HG03520 (cell line): ENCODE results near the gene ATP11C.
"Not testable (repeated sequence)": the region's sequence is repeated elsewhere in the genome, so short reads cannot be mapped to it uniquely, and the experiment has no call there.

Experiments used
- ATAC-seq: cut with Tn5 transposase; IDR thresholded peaks from one replicate; pipeline ENCODE4 v1.9.1; 2021; ENCODE audit warnings: mild to moderate bottlenecking, moderate library complexity; ENCODE audit not compliant: unreplicated experiment

ATP11C gene

DNA sequence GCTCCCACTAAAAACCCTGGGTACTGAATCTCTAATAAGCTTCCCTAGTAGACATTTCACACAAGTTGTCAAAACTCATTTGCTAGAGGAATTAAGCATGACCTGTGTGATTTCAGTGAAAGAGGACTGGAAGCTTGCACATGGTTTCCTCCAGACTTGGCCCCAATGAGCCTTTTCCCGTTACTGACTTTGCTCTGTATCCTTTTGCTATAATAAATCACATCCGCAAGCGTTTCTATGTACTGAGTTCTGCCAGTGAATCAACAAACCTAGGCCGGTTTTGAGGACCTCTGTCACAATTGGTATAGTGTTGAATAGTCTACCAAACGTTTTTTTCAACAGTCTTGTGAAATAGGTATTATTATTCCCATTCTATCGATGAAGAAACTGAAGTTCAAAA, 8.2 kb downstream of the ATP11C start:
- ATAC-seq, result no peak

GRCh38 chrX:139924069-139924695, 8.7 kb downstream of the ATP11C start:
- ATAC-seq, result no peak

GRCh38 chrX:139921142-139921541, 11.7 kb downstream of the ATP11C start:
- not testable (repeated sequence) for ATAC-seq

GRCh38 chrX:139920316-139920715, 12.5 kb downstream of the ATP11C start:
- no peak for ATAC-seq

- ATAC-seq, result no peak
Measured at GRCh38 chrX:139914421-139914820, 18.4 kb downstream of the ATP11C start.

DNA sequence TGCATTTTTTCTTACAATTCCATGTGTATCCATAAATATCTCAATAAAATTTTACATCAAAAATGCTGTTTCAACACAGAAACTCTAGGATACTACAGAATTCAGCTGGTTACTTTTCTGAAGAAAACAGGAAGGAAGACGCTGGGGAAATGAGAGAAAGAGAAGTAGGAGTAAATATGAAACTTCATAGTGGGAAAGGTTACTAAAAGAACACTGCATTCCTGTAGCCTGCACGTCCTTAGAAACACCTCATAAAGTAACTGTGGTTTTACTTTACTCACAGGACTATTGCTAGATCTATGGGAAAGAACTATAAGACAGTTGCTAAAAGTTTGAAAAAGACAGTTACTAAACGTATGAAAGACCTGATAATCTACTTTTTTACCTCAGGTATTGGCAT, 23.1 kb downstream of the ATP11C start:
- ATAC-seq, result no peak

DNA sequence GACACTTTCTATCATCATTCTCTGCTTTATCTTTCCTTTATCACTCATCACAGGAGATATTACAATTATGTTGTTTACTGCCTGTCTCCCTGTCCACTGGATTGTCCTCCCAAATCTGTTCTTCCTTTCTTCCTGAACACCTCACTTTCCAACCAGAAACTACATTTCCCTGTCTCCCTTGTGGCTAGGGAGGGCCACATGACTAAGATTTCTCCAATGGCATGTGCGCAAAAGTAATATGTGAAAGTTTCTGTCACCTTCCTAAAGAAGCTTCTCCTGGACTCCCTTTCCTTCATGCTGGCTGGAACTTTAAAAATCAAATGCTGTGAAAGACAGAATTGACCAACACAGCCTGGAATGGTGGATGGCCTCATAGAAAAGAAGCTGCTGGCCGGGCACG, 25.8 kb downstream of the ATP11C start:
- ATAC-seq, result no peak

GRCh38 chrX:139905743-139906142, 27.1 kb downstream of the ATP11C start:
- ATAC-seq, result no peak

GRCh38 chrX:139905051-139905450, 27.8 kb downstream of the ATP11C start:
- ATAC-seq, result no peak

DNA sequence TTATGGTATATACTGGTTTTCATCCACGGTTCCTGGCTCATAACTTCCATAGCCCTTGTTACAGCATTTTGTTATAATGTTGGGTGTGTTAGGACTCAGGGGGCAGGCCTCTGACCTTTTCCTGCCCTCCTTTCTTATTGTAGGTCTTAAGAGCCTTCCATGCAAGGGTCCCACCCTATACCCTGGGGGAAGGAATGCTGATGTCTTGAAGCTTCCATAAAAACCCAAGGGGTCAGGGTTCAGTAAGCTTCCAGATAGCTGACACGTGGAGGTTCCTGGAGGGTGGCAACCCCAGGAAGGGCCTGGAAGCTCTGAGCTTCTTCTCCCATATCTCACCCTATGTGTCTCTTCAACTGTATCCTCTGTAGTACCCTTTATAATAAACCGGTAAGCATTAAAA, 29.6 kb downstream of the ATP11C start:
- no peak for ATAC-seq

- no peak for ATAC-seq
Measured at GRCh38 chrX:139902559-139902958, 30.3 kb downstream of the ATP11C start.

DNA sequence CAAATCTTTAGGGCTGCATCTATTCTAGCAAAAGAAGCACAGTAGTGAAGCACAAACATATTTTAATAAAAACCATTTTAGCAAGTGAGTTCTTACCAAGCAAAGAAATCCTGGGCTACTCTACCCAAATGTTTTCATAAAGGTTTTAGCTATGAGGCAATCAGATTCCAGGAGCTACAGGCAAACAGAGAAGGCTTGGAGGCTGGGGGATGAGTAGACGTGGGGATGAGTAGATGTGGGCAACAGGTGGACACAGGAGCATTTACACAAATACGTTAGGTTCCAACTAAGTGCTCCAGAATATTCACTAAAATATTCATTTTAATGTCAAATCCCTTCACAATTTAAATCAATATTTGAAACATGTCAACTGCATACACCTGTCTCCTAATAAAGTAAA, 34.5 kb downstream of the ATP11C start:
- no peak for ATAC-seq

- peak; percentile 78 for ATAC-seq
Measured at GRCh38 chrX:139892512-139892911, 40.3 kb downstream of the ATP11C start.

GRCh38 chrX:139890991-139891700, 41.7 kb downstream of the ATP11C start:
- no peak for ATAC-seq

- ATAC-seq, result no peak
Measured at GRCh38 chrX:139889760-139890159, 43.1 kb downstream of the ATP11C start.

- no peak for ATAC-seq
Measured at GRCh38 chrX:139883984-139884383, 48.9 kb downstream of the ATP11C start.

DNA sequence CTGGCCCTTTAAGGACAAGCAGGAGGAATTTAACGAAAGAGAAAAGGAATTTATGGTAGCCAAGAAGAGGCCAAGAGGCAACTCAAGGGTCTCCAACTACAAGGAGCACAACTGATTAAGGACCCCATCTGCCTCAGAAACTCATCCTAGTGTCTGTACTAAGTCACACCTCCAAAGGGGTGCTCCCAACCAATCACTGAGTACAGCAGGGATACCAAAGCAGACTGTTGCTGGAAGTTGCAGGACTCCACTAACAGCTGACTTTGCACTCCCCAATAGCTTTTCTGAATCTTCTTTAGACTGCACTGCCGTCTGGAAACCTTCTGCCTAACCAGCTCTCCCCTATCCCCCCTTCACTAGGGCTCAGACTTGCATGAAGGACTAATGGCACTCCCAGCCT, 50.6 kb downstream of the ATP11C start:
- no peak for ATAC-seq

DNA sequence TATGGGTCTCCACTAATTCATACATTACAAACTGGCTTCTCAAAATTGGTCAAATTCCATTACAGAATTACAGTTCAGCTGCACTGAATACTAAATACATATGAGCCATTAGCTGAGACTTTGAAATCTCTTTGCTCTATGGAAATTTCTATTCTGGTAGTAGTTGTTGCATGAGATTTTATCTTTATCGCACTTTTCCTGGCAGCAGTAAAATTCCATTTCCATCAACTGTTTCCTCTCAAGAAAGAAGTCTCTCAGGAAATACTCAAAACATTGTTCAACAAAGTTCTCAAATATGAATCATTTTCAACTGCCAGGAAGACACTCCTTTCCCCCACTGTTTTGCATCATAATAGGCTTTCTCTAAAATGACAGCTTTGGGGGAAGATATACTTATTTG, 51.3 kb downstream of the ATP11C start:
- no peak for ATAC-seq

- ATAC-seq, result no peak
Measured at GRCh38 chrX:139881130-139881529, 51.7 kb downstream of the ATP11C start.

DNA sequence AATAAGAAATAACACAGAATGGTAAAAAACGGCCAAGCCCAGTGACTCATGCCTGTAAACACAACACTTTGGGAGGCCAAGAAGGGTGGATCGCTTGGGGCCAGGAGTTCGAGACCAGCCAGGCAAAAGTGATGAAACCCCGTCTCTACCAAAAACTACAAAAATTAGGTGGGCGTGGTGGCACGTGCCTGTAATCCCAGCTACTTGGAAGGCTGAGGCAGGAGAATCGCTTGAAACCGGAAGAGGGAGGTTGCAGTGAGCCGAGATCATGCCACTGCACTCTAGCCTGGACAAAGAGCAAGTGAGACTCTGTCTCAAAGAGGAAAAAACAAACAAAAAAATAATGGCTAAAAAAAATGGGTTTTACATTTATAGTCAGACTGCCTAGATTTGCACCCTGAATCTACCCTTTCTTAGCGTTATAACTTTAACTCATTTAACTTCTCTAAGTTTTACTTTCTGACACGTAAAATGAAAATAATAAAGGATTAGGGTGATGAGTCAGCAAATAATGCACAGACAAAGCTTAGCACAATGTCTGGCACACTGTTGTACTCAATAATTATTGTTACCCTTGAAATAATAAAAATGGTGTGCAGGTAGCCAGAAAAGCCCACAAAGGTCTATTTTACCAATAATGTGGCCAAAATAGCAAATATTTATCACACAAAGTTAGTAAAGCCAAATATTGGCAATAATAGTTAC, 55.0 kb downstream of the ATP11C start:
- no peak for ATAC-seq

GRCh38 chrX:139875841-139876240, 57.0 kb downstream of the ATP11C start:
- no peak for ATAC-seq

- ATAC-seq, result no peak
Measured at GRCh38 chrX:139869796-139870195, 63.1 kb downstream of the ATP11C start.
